ENCODE measurements around the gene TMEM30A.

The TMEM30A gene

GRCh38 chr6:75284632-75285282 lies at the start of gene TMEM30A:
Gene TMEM30A, minus strand, starts transcription at chr6:75284792. Its CDS starts 154 bp downstream, at chr6:75284638.
- peak; percentile 98 for DNase-seq

DNA sequence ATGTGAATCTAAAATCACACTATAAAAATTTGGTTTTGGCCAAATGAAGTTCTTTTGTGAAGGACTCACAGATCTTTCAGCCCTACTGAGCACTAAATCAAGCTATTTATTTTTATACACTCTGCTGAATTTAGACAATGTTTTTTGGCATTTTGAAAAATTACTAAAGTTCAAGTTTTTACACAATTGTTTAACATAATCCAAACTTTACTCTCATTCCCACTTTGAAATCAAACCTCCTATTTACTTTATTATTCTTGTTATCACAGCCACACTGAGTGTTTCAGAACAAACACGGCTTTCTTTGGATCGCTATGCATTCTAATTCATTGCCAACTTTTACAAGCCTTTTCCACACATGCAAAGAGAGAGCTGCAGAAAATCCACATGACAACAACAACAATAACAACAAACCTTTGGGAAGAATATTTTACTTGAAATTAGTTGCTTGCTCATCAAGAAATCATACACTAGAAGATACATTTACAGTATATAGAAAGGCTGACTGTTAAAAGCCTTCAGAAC lies 49.1 kb upstream of the TMEM30A start:
- DNase-seq = no peak

DNA sequence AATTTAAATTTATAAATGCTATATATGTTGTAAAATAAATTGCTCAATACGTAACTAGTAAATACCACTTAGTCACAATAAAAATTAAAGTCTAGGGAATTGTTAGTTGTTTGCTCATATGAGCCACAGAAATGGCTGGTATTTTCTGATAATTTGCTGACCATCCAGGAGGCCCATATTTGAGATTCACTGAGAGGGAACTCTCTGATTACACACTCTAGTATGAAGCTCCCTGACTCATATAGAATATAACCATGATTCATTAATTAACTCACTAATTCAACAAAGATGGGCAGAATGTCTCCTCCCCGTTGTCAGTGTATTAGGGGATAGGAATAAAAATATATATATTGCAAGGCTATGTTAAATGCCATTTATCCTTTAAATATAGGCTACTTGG lies 46.6 kb upstream of the TMEM30A start:
- DNase-seq = no peak

- DNase-seq = no peak
These were observed 45.1 kb upstream of the TMEM30A start for GRCh38 chr6:75329703-75330102.

- DNase-seq = no peak
These were observed 43.2 kb upstream of the TMEM30A start for GRCh38 chr6:75327807-75328206.

DNA sequence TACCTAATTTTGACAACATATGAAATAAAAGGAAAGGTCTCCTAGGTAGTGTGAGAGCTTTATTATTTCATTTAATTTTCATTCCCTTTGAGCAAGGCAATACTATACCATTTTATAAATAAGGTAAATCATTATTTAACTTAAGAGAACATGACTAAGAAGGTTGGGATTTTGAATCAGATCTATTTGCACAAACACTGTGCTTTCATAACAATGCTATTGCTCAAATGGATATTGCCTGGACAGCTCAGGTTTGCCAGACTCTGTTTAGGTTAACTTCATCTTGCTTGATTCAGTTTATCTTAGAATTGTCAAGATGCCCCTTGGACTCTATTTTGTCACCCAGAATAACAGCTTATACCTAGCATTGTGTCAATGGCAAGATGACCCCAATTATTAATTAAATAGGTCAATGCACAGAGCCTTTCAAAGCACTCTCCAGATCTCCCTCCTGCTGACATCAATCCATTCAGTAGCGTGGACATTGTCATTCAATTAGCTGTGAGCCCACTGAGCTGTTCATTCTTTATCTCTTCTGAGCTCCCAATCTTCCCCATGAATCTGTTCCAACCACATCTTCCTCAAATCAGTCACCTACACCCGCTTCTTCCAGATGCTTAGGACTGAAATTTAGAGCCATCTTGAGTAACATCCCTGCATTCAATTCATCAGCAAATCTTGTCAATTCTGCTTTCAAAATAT lies 42.1 kb upstream of the TMEM30A start:
- DNase-seq = no peak

DNA sequence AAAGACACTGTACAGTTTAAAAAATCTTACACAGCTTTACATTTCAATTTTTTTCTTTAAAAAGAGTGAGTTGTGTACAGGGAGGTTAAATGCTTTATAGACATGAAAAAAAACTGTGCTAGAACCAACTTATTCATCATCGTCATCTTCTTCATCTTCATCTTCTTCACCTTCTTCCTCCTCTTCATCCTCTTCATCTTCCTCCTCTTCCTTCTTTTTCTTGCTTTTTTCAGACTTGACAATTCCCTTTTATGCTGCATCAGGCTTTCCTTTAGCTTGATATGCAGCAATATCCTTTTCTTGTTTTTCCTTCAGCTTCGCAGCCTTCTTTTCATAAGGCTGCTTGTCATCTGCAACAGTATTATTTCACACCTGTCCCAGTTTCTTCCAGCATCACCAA lies 34.3 kb upstream of the TMEM30A start:
- no peak for DNase-seq

DNA sequence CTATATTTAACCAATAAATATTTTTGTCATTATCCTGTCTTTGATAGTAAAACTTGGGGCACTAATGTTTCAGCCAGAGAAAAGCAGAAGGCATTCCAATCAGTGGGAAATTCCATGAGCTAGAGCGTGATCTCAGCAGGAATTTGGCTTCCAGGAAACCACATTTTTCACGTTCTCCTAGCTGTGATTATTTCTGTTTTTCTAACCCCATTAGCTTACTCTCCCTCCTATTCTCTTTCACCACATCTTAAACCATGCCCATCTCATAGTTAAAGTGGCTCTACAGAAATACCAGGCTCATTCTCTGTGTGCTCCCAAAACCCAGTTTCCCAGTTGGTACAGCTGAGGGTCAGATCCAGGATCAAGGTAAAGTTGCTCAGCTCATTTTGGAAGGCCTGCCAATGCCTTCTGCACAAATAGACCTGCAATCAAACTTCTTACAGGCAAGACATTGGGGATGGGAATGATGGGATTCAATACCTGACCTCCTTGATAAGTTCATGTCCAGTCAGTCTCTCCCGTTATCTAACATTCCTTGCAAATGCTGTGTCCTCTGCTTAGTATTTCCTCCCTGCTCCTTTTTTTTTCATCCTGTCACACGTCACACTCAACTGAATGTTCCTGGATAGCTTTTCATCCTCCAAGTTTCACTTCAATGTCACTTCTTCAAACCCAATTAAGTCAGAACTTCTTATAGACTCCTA lies 33.1 kb upstream of the TMEM30A start:
- DNase-seq = no peak

DNA sequence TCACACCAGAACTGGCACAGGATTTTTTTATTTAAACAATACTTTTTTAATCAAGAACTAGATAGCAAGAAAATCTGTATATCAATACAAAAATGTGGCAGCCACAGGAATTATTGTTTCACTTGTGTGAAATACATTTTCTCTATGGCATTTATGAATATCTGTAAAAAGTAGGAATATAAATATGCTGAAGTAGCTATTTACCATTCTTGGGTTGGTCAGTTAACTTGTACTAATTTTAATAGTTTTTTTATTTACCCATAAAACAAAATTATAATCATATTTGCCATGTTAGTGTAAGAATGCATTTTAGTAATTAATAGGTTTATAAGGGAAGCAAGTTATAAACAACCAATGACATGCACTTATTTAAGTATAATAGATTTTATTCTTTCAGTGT lies 31.4 kb upstream of the TMEM30A start:
- no peak for DNase-seq

DNA sequence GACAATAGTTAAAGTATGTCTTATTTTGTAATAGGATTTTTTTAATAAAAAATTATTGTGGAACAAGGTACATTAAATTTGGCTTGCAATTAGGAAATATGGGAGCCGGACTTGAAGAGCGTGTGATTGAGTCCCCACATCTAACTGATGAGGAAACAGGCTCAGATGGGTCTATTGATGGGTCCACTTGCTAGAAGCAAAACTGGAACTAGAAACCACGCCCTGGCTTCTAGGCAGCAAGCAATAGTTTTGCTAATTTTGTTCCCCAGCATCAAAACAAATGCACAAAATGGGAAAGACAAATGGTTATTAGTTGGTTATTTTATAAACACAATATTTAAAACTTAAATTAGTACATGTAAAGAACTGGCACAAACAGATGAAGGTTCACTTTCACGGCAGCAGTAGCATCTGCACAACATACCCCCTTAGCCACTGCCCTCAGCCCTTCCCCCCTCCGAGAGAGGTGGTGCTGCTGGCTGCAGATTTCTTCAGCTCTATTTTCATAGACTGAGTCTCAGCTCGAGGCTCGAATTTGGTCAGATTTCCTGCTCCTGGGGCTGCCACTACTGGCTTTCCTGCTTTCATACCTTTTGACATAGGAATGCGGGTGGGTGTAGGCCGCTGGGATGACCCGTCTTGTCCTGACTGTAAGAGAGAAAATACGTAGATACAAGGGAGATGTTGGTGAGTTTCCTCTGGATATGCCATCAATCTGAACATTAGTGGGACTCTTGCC lies 23.8 kb upstream of the TMEM30A start:
- DNase-seq = no peak

DNA sequence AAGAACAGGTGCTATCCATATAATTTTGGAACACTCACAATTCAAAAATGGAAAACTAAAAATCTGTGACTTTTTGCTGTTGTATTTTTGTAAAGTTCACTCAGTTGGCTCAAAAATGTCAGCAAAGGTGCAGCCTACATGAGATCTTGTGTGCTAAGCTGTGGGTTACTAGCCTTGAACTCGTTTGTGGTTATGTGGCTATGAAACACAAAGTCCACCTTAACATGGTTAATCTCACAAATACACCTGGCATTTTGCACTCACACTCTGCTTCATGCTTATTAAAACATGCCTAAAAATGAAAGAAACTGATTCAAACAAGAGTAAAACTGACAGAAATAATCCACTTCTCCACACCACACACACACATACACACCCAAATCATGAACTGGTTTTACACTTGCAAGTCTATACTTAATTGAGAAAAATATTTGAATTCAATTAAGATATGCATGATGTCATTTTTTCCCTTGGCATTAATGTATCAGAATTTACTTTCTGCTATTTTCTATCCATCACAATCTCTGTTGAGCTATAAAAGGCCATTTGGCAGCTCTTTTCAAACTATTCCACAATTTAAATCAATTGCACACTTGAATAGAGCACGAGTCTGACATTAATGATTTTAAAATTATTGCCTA lies 22.9 kb upstream of the TMEM30A start:
- no peak for DNase-seq

GRCh38 chr6:75306064-75306463 lies 21.5 kb upstream of the TMEM30A start:
- no peak for DNase-seq

- no peak for DNase-seq
These were observed 21.0 kb upstream of the TMEM30A start for GRCh38 chr6:75305573-75305972.

DNA sequence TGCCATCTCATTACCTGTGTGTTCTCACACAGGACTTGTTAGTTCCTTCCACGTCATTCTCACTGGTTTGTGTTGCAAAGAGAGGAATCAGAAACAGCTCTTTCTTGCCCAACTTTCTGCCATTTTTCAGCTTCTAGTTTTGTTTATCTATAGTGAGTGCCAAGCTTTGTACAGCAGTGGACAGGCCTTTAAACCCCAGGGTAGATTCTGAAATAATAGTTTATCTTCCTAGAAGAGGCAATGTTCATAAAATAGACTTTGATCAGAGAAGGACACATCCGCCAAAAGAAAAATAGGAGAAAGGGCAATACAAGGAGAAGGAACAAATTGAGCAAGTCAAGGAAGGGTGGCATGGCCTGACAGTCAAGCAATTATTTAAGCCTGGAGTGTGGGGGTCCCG lies 17.7 kb upstream of the TMEM30A start:
- no peak for DNase-seq

DNA sequence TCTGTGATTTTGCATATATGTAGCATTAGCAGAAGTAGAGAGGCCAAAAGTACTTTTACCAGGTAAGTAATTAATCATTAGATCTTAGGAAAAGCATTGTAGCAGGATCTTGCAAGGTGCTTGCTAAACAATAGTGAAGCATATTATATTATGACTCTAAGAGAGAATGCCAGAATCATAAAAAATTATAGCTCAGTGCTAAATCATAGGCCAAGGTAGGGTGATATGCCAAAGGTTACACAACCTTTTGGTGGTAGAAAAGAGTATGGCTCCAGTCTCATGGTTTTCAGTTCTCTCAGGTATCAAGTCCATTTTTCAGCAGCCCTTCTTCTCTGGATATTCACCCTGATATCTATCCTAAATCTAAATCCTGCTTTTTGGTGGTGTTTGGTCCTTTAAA lies 16.9 kb upstream of the TMEM30A start:
- no peak for DNase-seq

GRCh38 chr6:75301088-75301487 lies 16.5 kb upstream of the TMEM30A start:
- no peak for DNase-seq

- DNase-seq = no peak
These were observed 15.9 kb upstream of the TMEM30A start for GRCh38 chr6:75300531-75300855.

GRCh38 chr6:75299801-75300530 lies 15.4 kb upstream of the TMEM30A start:
- DNase-seq = no peak

GRCh38 chr6:75296811-75297779 lies 12.5 kb upstream of the TMEM30A start:
- no peak for DNase-seq

- DNase-seq = no peak
These were observed 8.0 kb upstream of the TMEM30A start for GRCh38 chr6:75292555-75292954.

DNA sequence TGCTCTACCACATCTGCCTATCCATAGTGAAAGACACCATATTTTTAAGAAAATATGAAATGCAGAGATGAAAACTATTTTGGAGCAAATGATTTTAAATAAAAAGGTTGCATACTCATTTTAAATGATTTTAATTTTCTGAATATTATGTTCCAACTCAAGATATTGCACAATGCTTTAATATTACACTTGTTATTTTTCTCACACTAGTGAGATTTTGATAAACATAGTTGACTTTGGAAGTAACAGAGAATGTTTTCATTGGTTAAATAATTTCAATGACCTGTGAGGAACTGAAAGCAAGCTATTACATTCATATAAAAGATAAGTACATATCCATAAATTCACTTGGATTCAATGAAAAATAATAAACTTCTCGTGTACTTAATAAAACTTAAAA lies 7.2 kb upstream of the TMEM30A start:
- no peak for DNase-seq
